RWPE2 (cell line): ENCODE measurements around the gene PCDH7.
A peak's percentile ranks its signal among the peaks of the same experiment; 100 is the strongest.

Experiments
- ATAC-seq: fragments of 200-7000 bp; cut with Tn5 transposase; 3 replicates; pipeline ENCODE4 v1.9.1; 2021; ENCODE audit warnings: low read depth
- DNase-seq: peaks from one replicate; pipeline ENCODE4 v3.0.0-alpha.2; 2020; ENCODE audit warnings: low spot score
- H3K27ac ChIP-seq: fragments of 450-650 bp; 2 replicates; pipeline ENCODE4 v1.5.1; 2017; ENCODE audit warnings: mild to moderate bottlenecking; ENCODE audit not compliant: poor library complexity, severe bottlenecking
- H3K27me3 ChIP-seq: fragments of 250-450 bp; sonication (Bioruptor Pico); 2 replicates; pipeline ENCODE4 v1.5.1; 2021; ENCODE audit warnings: mild to moderate bottlenecking, moderate library complexity; ENCODE audit not compliant: insufficient read depth, poor library complexity, severe bottlenecking
- H3K36me3 ChIP-seq: fragments of 250-450 bp; sonication (Bioruptor Pico); 2 replicates; pipeline ENCODE4 v1.5.1; 2020; ENCODE audit warnings: low read depth, mild to moderate bottlenecking, moderate library complexity
- H3K4me1 ChIP-seq: fragments of 250-450 bp; sonication (Bioruptor Pico); 2 replicates; pipeline ENCODE4 v1.5.1; 2021; ENCODE audit warnings: mild to moderate bottlenecking, moderate library complexity; ENCODE audit not compliant: insufficient read depth, poor library complexity, severe bottlenecking
- H3K4me3 ChIP-seq: fragments of 250-450 bp; sonication (Bioruptor Pico); 2 replicates; pipeline ENCODE4 v1.5.1; 2021; ENCODE audit warnings: mild to moderate bottlenecking, moderate library complexity; ENCODE audit not compliant: severe bottlenecking
- H3K9me3 ChIP-seq: fragments of 250-450 bp; sonication (Bioruptor Pico); 2 replicates; pipeline ENCODE4 v1.5.1; 2021; ENCODE audit warnings: mild to moderate bottlenecking, moderate library complexity; ENCODE audit not compliant: severe bottlenecking
- CTCF ChIP-seq: fragments of 450-650 bp; IDR thresholded peaks from one replicate; pipeline ENCODE4 v1.5.1; 2017; ENCODE audit warnings: mild to moderate bottlenecking, moderate library complexity; ENCODE audit not compliant: poor library complexity, severe bottlenecking

Gene PCDH7

GRCh38 chr4:30744957-30745640 lies 24.9 kb downstream of the PCDH7 start:
- Histone ChIP-seq H3K9me3 (no peaks in the 10 kb centered on the region), H3K4me3 (no peak overlapping the region), H3K27ac (no peak overlapping the region), H3K4me1 (no peaks in the 10 kb centered on the region), H3K27me3 (no peaks in the 10 kb centered on the region), H3K36me3 (no peaks in the 10 kb centered on the region)
- no peak for ATAC-seq
- no peak for DNase-seq
- TF ChIP-seq CTCF = no peak

GRCh38 chr4:30746735-30747134 lies 26.6 kb downstream of the PCDH7 start:
- ATAC-seq = no peak
- no peaks in the 10 kb centered on the region for H3K9me3 ChIP-seq

GRCh38 chr4:30753316-30753715 lies 33.1 kb downstream of the PCDH7 start:
- ATAC-seq = peak; percentile 80
- no peaks in the 10 kb centered on the region for H3K9me3 ChIP-seq
- H3K27me3 ChIP-seq = no peaks in the 10 kb centered on the region
- H3K4me3 ChIP-seq = no peak overlapping the region
- peaks cover 55% of the 10 kb centered on the region for H3K4me1 ChIP-seq
- H3K27ac ChIP-seq = peak overlapping the region; percentile 99
- DNase-seq = no peak
- no peaks in the 10 kb centered on the region for H3K36me3 ChIP-seq
- TF ChIP-seq CTCF = no peak

More at GRCh38 chr4:30746735-30747134, 26.6 kb downstream of the PCDH7 start:
- DNase-seq = no peak
- H3K27me3 ChIP-seq = no peaks in the 10 kb centered on the region
- H3K27ac ChIP-seq = no peak overlapping the region
- H3K4me3 ChIP-seq = no peak overlapping the region
- H3K4me1 ChIP-seq = no peaks in the 10 kb centered on the region
- H3K36me3 ChIP-seq = no peaks in the 10 kb centered on the region
- no peak for TF ChIP-seq CTCF

GRCh38 chr4:30754021-30754420 lies 33.9 kb downstream of the PCDH7 start:
- ATAC-seq = no peak
- Histone ChIP-seq H3K9me3 (no peaks in the 10 kb centered on the region), H3K27ac (peak overlapping the region; percentile 99)

More at GRCh38 chr4:30754021-30754420, 33.9 kb downstream of the PCDH7 start:
- H3K4me3 ChIP-seq = no peak overlapping the region
- H3K36me3 ChIP-seq = no peaks in the 10 kb centered on the region
- H3K27me3 ChIP-seq = no peaks in the 10 kb centered on the region
- no peak for TF ChIP-seq CTCF
- H3K4me1 ChIP-seq = peaks cover 56% of the 10 kb centered on the region
- no peak for DNase-seq
